ENCODE results near the gene CDKN2C. TPM values are rescaled to one million over a fixed set of nuclear protein-coding genes. Genes with fewer than 3 reads are reported as not detected.
"Not testable (repeated sequence)": the region's sequence is repeated elsewhere in the genome, so short reads cannot be mapped to it uniquely, and the experiment has no call there.

The CDKN2C gene
- total RNA-seq, 1 donor from 2014 or later: 2.9 TPM

DNA sequence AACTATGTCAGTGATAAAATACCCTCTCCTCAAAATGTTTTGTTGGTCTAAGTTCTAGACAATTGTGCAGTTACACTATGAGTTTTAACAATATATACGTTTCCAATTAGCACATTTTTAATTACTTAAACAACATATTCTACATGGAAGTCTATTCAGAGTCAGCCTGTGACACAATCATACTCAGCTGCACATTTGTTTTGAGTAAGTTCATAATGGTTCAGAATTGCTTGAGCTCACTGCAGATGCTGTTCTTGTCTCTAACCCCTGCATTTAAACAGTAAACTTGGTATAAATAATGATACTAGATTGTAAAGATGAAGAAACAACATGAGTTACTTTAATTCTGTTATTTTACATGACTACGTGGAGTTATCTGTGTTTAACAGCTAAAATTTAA, 30.6 kb downstream of the CDKN2C start:
- no peak for DNase-seq (ENCODE audit: low read depth, low spot score)
- Mint-ChIP-seq H3K4me3 (no peak overlapping the region), H3K27ac (ENCODE audit: unreplicated experiment) (no peak overlapping the region), H3K4me1 (no peaks in the 10 kb centered on the region), H3K9me3 (no peaks in the 10 kb centered on the region), H3K27me3 (ENCODE audit: low read depth) (peaks cover 56% of the 10 kb centered on the region), H3K36me3 (ENCODE audit: low read depth) (no peaks in the 10 kb centered on the region)
- no peak for TF ChIP-seq CTCF (conservative IDR thresholded peaks at IDR 0.05)

DNA sequence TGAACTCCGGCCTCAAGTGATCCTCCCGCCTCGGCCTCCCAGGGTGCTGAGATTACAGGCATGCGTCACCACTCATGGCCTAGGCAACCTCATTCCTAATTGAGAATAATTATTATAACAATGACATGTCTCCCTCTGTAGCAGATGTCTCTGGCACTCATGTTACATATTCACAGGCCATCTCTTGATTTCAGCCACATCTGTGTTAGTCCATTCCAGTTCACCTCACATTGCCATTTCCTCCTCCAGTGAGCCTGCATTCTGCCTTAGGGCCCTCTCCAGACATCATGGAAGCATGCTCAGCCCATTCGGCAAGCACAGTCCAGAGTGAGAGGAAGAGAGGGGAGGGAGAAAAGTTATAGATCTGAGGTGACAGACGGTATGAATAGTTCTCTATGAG, 32.5 kb downstream of the CDKN2C start:
- no peak overlapping the region for H3K27ac Mint-ChIP-seq (ENCODE audit: unreplicated experiment)
- H3K27me3 Mint-ChIP-seq (ENCODE audit: low read depth): peaks cover 57% of the 10 kb centered on the region
- no peak for TF ChIP-seq CTCF (conservative IDR thresholded peaks at IDR 0.05)
- no peaks in the 10 kb centered on the region for H3K9me3 Mint-ChIP-seq
- H3K4me3 Mint-ChIP-seq: no peak overlapping the region
- DNase-seq (ENCODE audit: low read depth, low spot score): no peak
- no peaks in the 10 kb centered on the region for H3K4me1 Mint-ChIP-seq
- H3K36me3 Mint-ChIP-seq (ENCODE audit: low read depth): no peaks in the 10 kb centered on the region

DNA sequence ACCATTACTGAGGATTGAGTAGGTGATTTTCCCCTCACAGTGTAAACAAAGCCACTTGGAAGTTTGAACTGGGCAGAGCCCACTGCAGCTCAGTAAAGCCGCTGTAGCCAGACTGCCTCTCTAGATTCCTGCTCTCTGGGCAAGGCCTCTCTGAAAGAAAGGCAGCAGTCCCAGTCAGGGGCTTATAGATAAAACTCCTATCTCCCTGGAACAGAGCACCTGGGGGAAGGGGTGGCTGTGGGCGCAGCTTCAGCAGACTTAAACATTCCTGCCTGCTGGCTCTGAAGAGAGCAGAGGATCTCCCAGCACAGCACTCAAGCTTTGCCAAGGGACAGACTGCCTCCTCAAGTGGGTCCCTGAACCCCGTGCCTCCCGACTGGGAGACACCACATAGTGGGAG, 35.5 kb downstream of the CDKN2C start:
- not testable (repeated sequence) for H3K4me3 Mint-ChIP-seq; H3K36me3 Mint-ChIP-seq (ENCODE audit: low read depth); H3K4me1 Mint-ChIP-seq; H3K27ac Mint-ChIP-seq (ENCODE audit: unreplicated experiment); DNase-seq (ENCODE audit: low read depth, low spot score); H3K9me3 Mint-ChIP-seq
- peaks cover 46% of the 10 kb centered on the region for H3K27me3 Mint-ChIP-seq (ENCODE audit: low read depth)

DNA sequence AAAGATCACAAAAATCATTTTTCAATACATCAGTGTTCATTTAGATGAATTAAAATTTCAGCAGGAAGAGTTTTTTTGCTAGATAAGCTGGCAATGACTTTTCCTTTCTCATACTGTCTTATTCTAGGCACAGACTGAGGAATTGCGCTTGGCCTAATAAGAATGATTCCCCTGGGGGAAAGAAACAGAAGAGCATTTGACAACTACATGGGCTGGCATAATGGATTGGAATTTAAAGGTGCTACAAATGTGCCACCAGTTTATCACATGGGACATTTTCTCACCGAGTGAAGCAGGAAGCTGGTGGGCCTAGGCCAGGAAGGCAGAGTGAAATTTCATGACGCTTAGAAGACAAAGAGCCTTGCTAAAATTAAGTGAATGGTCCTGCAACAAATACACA, 39.3 kb downstream of the CDKN2C start:
- H3K9me3 Mint-ChIP-seq: peaks cover 3% of the 10 kb centered on the region
- no peaks in the 10 kb centered on the region for H3K4me1 Mint-ChIP-seq
- H3K27ac Mint-ChIP-seq (ENCODE audit: unreplicated experiment): no peak overlapping the region
- no peak overlapping the region for H3K4me3 Mint-ChIP-seq
- H3K36me3 Mint-ChIP-seq (ENCODE audit: low read depth): no peaks in the 10 kb centered on the region
- DNase-seq (ENCODE audit: low read depth, low spot score): no peak
- TF ChIP-seq CTCF (conservative IDR thresholded peaks at IDR 0.05): no peak
- peaks cover 37% of the 10 kb centered on the region for H3K27me3 Mint-ChIP-seq (ENCODE audit: low read depth)

DNA sequence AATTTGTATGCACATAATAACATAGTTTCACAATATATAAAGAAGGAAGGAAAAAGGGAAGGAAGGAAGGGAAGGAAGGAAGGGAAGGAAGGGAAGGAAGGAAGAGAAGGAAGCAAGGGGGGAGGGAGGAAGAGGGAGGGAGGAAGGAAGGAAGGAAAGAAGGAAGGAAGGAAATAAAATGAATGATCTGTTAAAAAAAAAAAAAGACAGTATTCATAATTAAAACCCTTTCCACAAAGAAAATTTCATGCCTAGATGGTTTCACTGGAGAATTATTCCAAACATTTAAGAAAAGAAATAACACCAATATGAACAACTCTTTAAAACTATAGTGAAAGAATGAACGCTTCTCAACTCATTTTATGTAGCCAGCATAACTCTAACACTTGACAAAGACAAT, 44.8 kb downstream of the CDKN2C start:
- Mint-ChIP-seq H3K9me3 (no peaks in the 10 kb centered on the region), H3K27me3 (ENCODE audit: low read depth) (peaks cover 43% of the 10 kb centered on the region), H3K36me3 (ENCODE audit: low read depth) (no peaks in the 10 kb centered on the region), H3K4me3 (no peak overlapping the region), H3K27ac (ENCODE audit: unreplicated experiment) (no peak overlapping the region), H3K4me1 (no peaks in the 10 kb centered on the region)
- no peak for DNase-seq (ENCODE audit: low read depth, low spot score)
- TF ChIP-seq CTCF (conservative IDR thresholded peaks at IDR 0.05): no peak

DNA sequence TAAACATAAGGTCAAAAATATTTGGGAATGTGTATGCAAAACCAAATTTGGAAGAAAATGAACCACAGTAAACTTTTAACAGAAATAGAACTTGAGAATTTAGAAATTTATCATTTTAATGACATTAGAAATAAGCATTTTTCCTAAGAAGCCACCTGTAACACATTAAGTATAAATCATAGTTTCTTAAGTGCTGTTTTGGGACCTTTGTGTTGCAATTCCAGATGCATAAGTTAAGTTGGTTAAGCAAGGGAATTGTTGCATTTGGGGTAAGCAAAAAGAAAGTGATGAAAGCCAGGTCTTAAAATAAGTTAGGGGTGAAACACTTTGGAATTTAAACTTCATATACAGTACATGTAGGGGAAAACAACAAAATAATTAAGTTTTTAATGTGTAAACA, 49.8 kb downstream of the CDKN2C start:
- Mint-ChIP-seq H3K36me3 (ENCODE audit: low read depth) (no peaks in the 10 kb centered on the region), H3K4me1 (no peaks in the 10 kb centered on the region), H3K27ac (ENCODE audit: unreplicated experiment) (no peak overlapping the region), H3K9me3 (no peaks in the 10 kb centered on the region), H3K27me3 (ENCODE audit: low read depth) (peaks cover 43% of the 10 kb centered on the region), H3K4me3 (no peak overlapping the region)
- TF ChIP-seq CTCF (conservative IDR thresholded peaks at IDR 0.05): no peak
- no peak for DNase-seq (ENCODE audit: low read depth, low spot score)

Other genes starting within 250 kb of the CDKN2C start
- gene FAF1, start 10.0 kb upstream of the CDKN2C start, total RNA-seq: 73.0 and 76.2 TPM in 2 replicates
- not detected in 2 replicates for gene C1orf185, start 132.0 kb downstream of the CDKN2C start, total RNA-seq

Data from neural crest cell (in vitro differentiated cells).